Activated CD4-positive, alpha-beta T cell treated with anti-CD3 and anti-CD28 coated beads, Interleukin-2, amount 50 U/mL, for 16 hours (primary cell): ENCODE measurements around the gene ERICH4.

ENCODE experiments used
- DNase-seq: peaks from one replicate; pipeline ENCODE4 v3.0.0-alpha.2; 2020

Gene ERICH4

DNA sequence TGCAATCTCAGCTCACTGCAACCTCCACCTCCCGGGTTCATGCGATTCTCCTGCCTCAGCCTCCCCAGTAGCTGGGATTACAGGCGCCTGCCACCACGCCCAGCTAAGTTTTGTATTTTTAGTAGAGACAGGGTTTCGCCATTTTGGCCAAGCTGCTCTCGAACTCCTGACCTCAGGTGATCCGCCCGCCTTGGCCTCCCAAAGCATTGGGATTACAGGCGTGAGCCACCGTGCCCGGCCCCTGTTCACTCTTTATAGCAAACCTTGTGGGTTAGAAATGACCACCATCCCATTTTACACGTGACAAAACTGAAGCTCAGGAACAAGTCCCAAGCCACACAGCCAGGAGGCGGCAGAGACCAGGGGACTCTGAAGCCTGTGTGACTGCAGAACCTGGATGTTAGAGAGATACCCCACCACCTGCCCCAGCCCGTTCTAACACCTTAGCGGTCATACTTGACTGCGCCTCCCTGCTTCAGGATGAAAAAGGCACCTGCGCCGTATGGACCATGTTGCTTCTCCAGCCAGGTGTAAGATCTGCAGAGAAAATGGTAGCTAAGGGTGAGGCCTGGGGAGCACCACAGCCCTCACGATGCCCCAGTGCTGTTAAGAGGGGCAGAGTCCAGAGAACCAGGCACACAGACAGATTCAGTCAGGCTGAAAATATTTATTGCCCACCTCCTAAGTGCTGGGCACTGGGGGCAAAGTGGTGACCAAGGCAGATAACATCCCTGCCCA is 6.9 kb upstream of the ERICH4 start:
- no peak for DNase-seq

DNA sequence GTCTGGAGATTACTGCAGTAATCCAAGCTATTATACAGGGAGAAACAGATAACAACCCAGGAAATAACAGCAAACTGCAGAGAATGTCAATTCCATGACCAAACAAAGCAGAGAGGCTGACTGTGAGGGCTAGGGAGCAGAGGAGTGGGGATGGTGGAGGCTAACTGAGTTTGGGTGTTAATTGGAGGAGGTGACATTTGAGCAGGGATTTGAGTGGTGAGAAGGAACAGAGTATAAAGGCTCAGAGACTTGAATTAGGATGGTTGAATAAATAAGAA is 6.3 kb upstream of the ERICH4 start:
- DNase-seq: no peak

DNA sequence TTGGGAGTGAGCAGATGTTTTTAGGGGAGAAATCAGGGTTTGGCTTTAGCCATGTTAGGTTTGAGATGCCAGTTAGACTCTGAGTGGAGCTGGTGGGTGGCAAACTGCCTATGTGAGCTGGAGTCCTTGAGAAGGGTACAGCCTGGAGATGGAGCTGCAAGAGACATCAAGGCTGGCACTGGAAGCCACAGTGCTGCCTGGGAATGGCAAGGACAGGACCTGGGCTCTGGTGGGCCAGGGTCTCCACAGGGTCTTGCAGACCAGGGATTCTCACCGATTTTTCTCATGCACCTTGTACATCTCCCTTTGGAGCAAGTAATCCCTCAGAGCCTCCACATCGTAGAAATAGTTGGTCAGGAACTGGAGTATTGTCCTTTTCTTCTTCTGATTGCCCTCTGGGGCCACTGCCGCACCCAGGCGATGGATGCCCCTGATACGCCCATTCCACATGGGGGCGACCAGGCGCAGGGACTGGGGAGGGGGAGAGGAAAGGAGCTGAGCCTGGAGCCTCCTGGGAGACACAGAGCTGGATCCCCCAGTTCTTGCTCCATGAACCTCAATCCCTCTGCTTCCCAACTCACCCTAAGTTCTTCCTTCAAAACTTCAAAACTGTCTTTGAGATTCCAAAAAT is 4.9 kb upstream of the ERICH4 start:
- DNase-seq: no peak

DNA sequence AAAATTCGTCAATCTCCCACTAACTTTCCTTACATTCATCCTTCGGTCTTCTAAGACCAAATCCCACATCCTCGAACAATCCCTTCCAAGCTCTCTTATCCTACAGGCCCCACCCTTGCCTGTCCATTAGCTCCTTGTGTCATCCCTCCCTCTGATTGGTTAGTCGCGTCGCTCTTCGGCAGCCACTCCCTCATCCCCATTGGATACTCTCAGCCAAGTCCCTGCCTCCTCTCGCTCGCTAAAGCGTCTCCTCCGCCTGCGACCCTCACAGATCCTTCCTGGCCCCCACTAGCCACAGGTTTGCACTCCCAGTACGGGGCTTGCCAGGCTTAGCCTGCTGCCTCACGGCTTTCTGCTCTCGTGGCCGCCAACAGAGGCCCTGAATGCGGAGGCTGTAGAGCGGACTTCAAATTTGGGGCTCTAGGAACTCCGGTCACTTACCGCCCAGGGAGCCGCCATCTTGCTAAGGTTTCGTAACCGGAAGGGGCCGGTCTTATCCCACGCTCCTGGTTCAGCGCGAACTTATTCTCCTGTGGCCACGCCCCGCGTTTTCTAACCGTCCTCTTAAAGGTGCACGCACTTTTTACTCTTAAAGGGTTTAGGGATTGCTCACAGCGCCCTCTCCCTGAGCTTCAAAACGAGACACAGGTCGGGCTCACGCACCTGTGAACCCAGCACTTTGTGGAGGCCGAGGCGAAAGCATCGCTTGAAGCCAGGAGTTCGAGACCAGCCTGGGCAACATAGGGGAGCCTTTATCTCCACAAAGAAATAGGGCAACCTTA is 3.3 kb upstream of the ERICH4 start, which contains the start of gene DMAC2:
Gene DMAC2 (minus strand): TSS at position 472 of the 782 bp plus-strand sequence. CDS start 13 bp downstream, at position 459.
- DNase-seq: peak; percentile 98

DNA sequence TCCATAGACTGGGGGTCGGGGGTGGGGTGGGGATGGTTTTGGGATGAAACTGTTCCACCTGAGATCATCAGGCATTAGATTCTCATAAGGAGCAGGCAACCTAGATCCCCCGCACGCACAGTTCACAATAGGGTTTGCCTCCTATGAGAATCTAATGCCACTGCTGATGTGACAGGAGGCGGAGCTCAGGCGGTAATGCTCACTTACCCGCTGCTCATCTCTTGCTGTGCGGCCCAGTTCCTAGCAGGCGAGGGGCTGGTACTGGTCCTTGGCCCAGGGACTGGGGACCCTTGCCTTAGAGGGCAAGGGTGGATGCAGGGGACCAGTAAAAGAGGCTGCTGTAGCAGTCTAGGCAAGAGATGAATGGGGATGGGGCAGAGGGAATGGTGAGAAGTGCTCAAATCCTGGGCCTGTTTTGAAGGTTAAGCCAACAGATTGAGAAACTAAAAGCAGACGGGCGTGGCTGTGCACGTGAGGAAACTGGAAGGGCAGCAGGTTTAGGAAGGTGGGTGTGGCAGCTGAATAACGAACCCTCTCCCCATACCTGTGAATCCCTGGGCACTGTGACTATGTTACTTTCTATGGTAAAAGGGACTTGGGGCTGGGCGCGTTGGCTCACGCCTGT is 1.5 kb upstream of the ERICH4 start:
- DNase-seq: no peak

DNA sequence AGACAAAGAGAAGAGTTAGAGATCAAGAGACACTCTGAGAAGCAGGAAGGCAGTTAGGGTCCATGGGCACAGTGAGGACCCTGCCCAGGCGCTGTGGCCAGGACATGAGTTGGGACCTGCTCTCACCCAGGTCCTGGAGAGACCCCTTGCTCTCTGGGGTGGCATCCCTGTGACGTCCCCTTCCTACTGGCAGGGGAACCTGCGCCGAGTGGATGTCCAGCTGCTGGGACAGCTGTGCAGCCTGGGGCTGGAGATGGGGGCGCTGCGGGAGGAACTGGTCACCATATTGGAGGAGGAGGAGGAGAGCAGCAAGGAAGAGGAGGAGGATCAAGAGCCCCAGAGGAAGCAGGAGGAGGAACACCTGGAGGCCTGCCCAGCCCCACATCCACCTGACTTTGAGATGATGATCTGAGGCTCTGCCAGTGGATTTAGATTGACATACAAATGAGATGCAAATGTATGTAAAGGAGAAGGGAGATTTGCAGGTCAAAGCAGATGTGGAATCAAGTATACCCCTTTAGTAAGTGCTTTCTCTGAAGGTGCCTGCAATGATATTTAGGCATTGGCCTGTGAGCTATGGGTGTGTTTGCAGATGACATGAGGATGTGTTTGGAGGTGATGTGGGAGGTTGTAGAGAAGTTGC is 978 bp downstream of the ERICH4 start:
- no peak for DNase-seq

DNA sequence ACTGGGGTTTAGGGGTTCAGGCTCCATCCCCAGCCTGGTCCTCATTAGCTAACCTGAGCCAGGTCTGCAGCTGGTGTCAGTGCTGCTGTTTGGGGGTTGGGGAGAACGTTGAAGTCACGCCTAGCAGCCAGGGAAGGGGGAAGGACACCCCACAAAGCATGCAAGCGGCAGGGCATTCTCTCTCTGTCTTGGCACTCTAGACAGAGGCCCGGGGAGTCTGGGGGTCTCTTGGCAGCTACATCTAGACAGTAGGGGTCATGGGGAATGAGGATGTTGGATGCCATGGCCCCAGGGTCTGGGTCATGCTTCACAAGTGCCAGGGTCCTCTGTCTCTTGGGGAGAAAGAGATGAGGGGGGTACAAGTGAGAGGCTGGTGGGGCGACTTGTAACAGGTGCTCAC is 2.6 kb downstream of the ERICH4 start:
- no peak for DNase-seq

DNA sequence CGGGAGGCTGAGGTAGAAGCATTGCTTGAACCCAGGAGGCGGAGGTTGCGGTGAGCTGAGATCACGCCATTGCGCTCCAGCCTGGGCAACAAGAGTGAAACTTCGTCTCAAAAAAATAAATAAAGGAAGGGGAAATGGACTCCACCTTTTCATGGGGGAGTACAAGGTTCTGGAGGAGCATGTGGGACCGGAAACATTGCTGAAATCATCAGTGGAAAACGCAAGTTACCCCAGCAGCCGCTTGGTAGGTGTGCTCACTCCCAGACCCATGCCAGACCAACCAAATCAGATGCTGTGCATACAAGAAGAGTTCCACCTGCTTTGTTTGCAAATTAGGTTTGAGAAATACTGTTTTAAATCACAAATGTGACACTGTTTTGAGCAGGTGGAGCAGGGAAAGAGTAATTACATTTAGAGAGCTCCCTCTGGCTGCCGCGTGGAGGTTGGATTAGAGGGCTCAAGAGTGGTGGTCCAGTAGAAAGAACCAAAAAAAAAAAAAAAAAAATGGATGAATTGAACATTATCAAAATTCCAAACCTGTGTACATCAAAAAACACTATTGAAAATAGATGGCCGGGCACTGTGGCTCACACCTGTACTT is 4.9 kb downstream of the ERICH4 start:
- DNase-seq: no peak

DNA sequence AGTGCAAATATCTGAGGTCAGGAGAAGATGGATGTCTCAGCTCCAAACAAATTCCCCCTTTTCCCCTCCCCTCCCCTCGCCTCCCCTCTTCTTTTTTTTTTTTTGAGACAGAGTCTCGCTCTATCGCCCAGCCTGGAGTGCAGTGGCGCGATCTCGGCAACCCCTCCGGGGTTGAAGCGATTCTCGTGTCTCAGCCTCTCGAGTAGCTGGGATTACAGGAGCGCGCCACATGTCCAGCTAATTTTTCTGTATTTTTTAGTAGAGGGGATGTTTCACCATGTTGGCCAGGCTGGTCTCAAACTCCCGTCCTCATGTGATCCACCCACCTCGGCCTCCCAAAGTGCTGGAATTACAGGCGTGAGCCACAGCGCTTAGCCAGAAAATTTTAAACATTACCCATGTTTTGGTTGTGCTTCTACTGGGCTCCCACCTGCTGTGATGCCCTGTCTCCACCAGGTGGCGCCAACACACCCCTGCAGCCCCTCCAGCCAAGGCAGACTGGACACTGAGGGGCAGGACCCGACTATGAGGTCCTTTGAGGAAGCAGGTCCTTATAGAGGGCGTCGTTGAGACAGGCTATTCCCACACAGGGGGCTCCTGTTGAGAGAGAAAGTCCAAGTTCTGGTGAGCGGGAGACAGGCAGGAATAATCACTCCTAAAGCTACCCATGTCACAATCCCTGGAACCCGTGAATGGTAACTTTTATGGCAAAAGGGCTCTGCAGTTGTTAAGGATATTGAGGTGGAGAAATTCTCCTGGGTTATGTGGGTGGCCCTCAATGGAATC is 6.3 kb downstream of the ERICH4 start:
- DNase-seq: peak; percentile 72

DNA sequence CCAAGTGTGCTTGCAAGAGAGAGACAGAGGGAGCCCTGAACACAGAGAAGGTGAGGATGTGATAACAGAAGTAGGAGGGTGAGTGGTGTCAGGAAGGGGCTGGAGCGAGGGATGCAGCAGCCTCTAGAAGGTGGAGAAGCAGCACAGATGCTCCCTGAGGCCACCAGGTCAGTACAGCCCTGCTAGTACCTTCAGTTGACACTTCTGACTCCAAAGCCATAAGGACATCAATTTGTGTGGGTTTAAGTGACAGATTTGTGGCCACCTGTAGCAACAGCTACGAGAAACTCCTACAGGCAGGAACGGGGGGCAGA is 6.9 kb downstream of the ERICH4 start:
- DNase-seq: no peak

DNA sequence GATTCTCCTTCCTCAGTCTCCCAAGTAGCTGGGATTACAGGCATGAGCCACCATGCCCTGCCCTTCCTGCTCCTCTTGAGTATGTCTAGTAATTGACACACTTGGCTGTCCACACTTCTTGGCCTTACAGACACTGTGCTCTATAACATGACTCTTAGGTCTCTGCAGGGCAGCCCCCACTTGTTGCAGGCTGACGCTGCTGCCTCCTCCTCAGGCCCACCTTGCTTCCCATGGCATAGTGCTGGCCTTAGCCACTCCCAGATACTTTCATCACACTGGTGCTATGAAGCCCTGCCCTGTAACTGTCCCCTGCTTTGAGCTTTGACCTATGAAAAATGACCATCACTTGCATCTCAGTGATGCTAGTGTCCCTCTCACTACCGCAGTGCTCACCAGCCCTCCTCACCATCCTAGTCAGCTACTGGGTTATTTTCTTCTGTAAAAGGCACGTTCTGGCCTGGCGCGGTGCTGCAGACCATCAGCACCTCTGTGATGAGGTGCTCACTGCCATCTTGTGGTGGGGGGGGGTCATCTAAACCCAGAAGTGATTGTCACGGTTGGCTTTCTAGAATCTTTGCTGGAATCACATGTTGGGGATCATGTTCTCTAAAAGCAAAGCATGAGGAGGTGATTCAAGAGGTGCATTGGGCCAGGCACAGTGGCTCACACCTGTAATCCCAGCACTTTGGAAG is 9.8 kb downstream of the ERICH4 start:
- DNase-seq: no peak

DNA sequence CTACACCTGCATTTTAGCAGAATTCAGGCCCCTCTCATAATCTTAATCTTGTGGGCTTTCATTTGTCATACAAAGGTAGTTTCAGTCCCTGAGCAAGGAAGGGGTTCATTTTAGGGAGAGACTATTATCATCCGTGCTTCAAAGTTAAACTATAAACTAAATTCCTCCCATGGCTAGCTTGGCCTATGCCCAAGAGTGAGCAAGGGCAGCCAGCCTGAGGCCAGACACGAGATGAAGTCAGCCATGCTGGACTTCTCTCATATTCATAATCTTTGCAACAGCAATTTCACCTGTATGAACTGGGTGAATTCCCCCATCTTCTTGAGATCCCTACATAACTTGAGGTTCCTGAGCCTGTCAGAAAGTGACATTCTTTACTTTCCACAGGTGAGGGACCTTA is 13.0 kb downstream of the ERICH4 start:
- no peak for DNase-seq

DNA sequence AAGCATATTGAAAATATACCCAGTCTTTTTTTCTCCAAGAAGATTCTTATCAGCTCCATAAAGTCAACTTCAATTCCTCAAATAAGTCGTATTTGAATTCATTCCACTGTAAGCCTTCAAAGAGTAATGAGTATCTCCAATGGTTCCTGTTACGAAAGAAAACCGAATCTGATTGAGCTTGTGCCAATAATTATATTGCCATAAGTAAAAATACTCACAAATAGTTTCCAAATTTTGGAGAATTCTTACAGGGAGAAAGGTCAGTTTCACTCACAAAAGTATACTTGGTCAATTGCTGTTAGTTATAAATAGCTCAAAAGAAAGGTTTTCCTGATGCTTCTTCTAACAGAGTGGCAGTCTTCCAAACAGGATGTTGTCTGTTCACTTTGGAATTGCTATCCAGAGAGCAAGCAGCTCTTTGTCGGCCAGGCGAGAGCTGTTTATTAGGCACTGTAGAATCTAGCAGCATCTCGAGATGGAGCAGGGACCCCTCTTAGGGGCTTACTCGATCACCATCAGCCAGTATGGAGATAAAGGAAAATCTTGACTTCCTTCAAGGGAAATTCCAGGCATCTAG is 13.5 kb downstream of the ERICH4 start:
- DNase-seq: no peak

DNA sequence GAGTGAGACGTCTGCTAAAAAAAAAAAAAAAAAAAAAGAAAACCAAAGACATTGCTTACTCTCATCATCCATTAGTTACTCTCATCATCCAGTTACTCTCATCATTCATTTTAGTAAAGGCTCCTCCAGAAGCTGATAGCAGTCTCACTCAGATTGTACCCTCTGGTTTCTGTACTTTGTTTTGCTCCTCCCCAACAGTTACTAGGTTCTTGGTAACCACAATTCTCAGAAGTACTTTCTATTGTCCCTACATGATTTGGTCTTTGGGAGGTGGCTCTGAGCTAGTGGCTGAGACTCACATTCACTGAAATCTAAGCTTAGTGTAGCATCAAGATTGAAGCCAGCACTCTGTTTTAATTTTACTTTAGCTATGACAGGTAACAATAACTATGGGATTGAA is 14.3 kb downstream of the ERICH4 start:
- DNase-seq: peak; percentile 76

DNA sequence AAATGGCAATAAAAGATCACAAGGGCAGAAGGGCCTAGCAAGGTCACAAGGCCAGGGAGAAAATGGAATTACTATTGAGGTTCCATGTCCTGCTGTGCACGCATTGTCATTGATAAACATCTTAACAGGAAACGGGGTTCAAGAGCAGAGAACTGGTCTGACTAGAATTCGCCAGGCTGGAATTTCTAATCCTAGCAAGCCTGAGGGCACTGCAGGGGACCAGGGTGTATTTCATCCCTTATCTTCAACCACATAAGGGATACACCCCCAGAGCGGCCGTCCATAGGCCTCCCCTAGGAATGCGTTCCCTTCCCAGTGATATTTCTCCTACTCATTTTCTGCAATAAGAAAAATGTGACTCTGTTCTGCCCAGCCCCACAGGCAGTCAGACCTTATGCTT is 19.5 kb downstream of the ERICH4 start:
- DNase-seq: no peak

DNA sequence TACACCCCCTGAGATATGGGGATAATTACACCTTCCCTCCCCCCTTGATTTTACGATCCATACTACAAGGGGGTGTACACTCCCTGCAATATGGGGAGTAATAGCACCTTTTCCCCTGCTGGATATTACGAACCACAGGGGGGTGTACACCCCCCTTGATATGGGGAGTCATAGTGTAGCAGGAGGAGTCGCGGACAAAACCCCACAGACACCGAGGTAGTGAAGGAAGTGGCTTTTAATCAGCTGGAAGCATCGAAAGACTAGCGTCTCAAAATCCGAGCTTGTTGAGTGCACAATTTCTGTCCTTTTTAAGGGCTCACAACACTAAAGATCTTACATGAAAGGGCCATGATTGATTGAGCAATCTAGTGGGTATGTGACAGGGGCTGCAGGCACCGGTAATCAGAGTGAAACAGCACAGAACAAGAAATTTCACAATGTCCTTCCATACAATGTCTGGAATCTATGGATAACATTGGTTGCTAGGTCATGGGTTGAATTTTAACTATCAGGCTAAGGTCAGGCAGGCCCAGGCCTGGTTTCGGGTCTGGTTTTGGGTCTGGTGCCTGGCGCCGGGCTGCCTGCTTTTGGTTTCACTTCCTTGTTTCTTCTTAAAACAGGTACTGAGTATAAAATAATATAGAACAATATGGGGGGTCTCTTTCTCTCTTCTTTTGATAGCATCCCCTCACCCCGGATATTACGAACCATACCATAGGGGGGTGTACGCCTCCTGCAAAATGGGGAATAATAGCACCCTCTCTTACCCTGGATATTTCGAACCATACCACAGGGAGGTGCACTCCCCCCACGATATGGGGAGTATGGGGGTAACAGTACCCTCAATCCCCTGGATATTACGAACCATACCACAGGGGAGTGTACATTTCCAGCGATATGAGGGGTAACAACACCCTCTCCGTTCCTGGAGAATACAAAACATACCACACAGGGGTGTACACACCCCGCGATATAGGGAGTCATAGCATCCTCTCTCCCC is 20.6 kb downstream of the ERICH4 start:
- DNase-seq: peak; percentile 4

DNA sequence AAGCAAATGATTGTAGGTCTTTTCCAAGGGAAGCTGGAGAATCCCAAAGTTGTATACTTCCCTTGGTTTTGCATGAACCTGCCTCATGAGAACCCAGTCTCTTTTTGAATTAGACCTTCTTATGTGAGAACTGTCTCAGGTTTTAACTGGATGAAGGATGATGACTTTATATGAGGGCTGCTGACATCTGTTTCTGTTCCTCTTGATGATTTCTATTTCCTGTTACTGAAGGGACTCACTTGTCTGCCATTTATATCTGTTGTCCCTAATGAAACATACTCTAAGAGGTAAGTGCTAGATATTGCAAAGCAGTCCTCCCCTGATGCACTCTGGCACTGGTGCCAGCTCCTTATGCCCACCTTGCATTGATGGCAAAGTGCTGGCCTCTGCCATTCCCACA is 33.6 kb downstream of the ERICH4 start:
- no peak for DNase-seq

DNA sequence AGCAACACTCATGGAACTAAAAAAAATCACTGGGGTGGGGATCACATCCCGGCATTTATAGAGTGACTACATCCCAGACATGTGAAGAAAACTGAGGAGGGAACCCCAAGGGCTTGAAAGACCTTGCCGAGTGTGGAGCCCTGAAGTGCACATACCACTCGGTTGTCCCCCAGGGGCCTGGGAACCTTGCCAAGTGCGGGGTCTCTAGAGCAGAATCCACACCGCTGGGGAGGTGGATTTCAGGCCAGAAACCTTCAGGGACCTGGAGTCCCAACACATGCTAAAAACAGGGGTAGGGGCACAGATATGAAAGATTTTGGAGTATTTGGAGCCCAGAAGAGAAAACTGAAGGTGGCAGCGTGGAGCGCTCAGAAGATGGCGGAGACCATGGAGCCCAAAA is 35.2 kb downstream of the ERICH4 start:
- DNase-seq: no peak

DNA sequence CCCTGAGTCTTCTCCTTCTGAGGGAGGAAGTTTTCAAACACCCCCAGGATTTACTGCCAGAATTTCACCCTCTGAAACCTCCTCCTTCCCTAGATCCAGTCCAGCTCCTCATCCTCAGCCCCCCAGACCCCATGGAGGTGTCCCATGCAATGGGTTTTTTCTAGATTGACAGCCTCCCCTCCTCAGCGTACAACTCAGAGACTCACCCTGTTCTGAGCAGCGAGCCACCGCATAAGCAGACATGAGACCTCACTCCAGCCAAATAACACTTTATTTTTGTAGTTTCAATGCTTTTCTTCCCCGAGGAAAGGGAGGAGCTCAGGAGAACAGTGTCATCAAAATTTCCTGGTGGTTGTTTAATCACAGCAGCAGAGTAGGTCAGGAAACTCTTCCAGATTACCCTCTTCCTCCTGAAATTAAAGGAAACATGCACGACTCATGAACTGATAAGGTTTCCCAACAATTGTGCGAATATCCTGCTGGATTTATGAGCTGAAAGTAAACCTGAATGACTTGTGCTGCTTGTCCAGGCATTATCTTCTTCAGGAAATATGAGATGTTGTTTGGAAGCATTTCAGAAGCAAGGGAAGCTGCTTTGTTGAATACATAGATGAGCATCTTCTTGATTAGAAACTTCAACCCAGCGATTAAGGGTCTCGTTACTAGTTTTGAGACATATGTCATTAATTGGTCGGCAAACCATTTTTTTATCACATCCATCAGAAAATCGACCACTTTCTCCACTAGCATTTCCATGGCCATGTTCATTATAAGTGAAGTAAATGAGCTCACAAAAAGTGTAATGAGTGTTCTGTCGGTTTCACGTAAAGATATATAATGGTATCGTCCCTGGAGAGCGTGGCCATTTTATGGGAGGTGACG is 36.2 kb downstream of the ERICH4 start:
- no peak for DNase-seq
